PC-3 (cell line): Measurements from ENCODE around the gene MMP12. TPM values are rescaled to one million over a fixed set of nuclear protein-coding genes. Genes with fewer than 3 reads are reported as not detected.
A peak's percentile ranks its signal among the peaks of the same experiment; 100 is the strongest.

Source experiments
- ATAC-seq: fragments of 200-7000 bp; cut with Tn5 transposase; 2 replicates; pipeline ENCODE4 v1.9.1; 2020; ENCODE audit warnings: mild to moderate bottlenecking, moderate library complexity
- BruUV-seq: library from RNA; stranded (reverse); fragments of 400-500 nt; replicated peaks from 2 replicates; lab custom pipeline; 2021; lab: Mats Ljungman, UMichigan
- CTCF ChIA-PET: fragments of 300-600 bp; sonication (Branson Sonifier 250); formaldehyde crosslinking; loops from one replicate; lab custom pipeline; 2022; ENCODE audit warnings: antibody characterized with exemption; lab: Charles Lee
- POLR2A ChIA-PET: fragments of 300-600 bp; sonication (Branson Sonifier 250); formaldehyde crosslinking; loops from one replicate; lab custom pipeline; 2022; ENCODE audit warnings: antibody characterized with exemption; ENCODE audit not compliant: unreplicated experiment; lab: Charles Lee
- DNase-seq: peaks from one replicate; pipeline ENCODE4 v3.0.0-alpha.2; 2015
- H2AFZ ChIP-seq: fragments of 300-600 bp; sonication (generic); 2 replicates; pipeline ENCODE4 v1.6.0; 2016; ENCODE audit warnings: antibody characterized with exemption, low read length
- H3F3A ChIP-seq: fragments of 300-600 bp; sonication (generic); one replicate; pipeline ENCODE4 v1.6.0; 2017; ENCODE audit warnings: antibody characterized with exemption, low read length, control low read depth, mild to moderate bottlenecking; ENCODE audit not compliant: unreplicated experiment
- H3K27ac ChIP-seq: fragments of 300-600 bp; sonication (generic); 2 replicates; pipeline ENCODE4 v1.5.1; 2016; ENCODE audit warnings: mild to moderate bottlenecking, low read length
- H3K27me3 ChIP-seq: fragments of 300-600 bp; sonication (generic); 2 replicates; pipeline ENCODE4 v1.6.1; 2016; ENCODE audit warnings: low read length, mixed read lengths
- H3K36me3 ChIP-seq: fragments of 300-600 bp; sonication (generic); 2 replicates; pipeline ENCODE4 v1.6.1; 2016; ENCODE audit warnings: low read depth, mixed run types, low read length, mixed read lengths
- H3K4me1 ChIP-seq: fragments of 300-600 bp; sonication (generic); 2 replicates; pipeline ENCODE4 v1.5.1; 2016; ENCODE audit warnings: low read length; ENCODE audit not compliant: insufficient read depth
- H3K4me2 ChIP-seq: fragments of 300-600 bp; sonication (generic); 2 replicates; pipeline ENCODE4 v1.6.0; 2016; ENCODE audit warnings: low read length
- H3K4me3 ChIP-seq: fragments of 300-600 bp; sonication (generic); 2 replicates; pipeline ENCODE4 v1.5.1; 2016; ENCODE audit warnings: mild to moderate bottlenecking, low read length, mixed read lengths
- H3K79me2 ChIP-seq: fragments of 300-600 bp; sonication (generic); 2 replicates; pipeline ENCODE4 v1.6.1; 2017; ENCODE audit warnings: low read length, mixed read lengths
- H3K9ac ChIP-seq: fragments of 300-600 bp; sonication (generic); 2 replicates; pipeline ENCODE4 v1.6.0; 2016; ENCODE audit warnings: mild to moderate bottlenecking, low read length
- H3K9me2 ChIP-seq: fragments of 300-600 bp; sonication (generic); replicated peaks from 2 replicates; pipeline ENCODE4 v1.6.1; 2016; ENCODE audit warnings: mixed run types, low read length, mixed read lengths
- H3K9me3 ChIP-seq: fragments of 300-600 bp; sonication (generic); 2 replicates; pipeline ENCODE4 v1.6.1; 2016; ENCODE audit warnings: low read length, mixed read lengths
- H4K20me1 ChIP-seq: fragments of 300-600 bp; sonication (generic); 2 replicates; pipeline ENCODE4 v1.6.1; 2016; ENCODE audit warnings: low read length, mixed read lengths
- CTCF ChIP-seq: fragments of 300-600 bp; sonication (generic); conservative IDR thresholded peaks from 2 replicates; pipeline ENCODE4 v1.5.1; 2017; ENCODE audit warnings: antibody characterized with exemption, low read depth, mild to moderate bottlenecking, low read length
- EZH2 ChIP-seq: fragments of 300-600 bp; sonication (generic); IDR thresholded peaks from one replicate; pipeline ENCODE4 v1.6.1; 2017; ENCODE audit warnings: antibody characterized with exemption, mild to moderate bottlenecking, low read length; ENCODE audit not compliant: unreplicated experiment
- EZH2phosphoT487 ChIP-seq: fragments of 300-600 bp; sonication (generic); IDR thresholded peaks from 2 replicates; pipeline ENCODE4 v1.6.1; 2018; ENCODE audit warnings: mild to moderate bottlenecking, antibody characterized with exemption, low read length, borderline replicate concordance
- intact Hi-C: fragments of 100-400 bp; cut with micrococcal nuclease; formaldehyde crosslinking; loops from 2 replicates; pipeline ENCODE4 v1.9.0; 2023
- total RNA-seq: library from RNA; depleted of rRNA; stranded (reverse); fragments of >200 nt; gene quantifications from 2 replicates; pipeline ENCODE4 v1.2.3, GENCODE V29; 2014

The MMP12 gene
- total RNA-seq, 1 experiment from 2014 or later: not detected

- no peaks in the 10 kb centered on the region for H4K20me1 ChIP-seq
- H3K27ac ChIP-seq: no peak overlapping the region
- no peak for DNase-seq
- BruUV-seq: no TSS peak
- H3F3A ChIP-seq: no peaks in the 10 kb centered on the region
- no peaks in the 10 kb centered on the region for H3K79me2 ChIP-seq
- no peaks in the 10 kb centered on the region for H3K9me3 ChIP-seq
- H3K4me1 ChIP-seq: peaks cover 21% of the 10 kb centered on the region
- TF ChIP-seq EZH2phosphoT487: no peak
- TF ChIP-seq EZH2: no peak
- no peak for TF ChIP-seq CTCF
- no peaks in the 10 kb centered on the region for H3K9me2 ChIP-seq
- no peak for ATAC-seq
- intact Hi-C loops: no loop called here
- H3K27me3 ChIP-seq: no peaks in the 10 kb centered on the region
- H2AFZ ChIP-seq: no peak overlapping the region
- no peak overlapping the region for H3K9ac ChIP-seq
- CTCF ChIA-PET: no interaction called here
- H3K4me3 ChIP-seq: no peak overlapping the region
- no peak overlapping the region for H3K4me2 ChIP-seq
- POLR2A ChIA-PET: no interaction called here
- H3K36me3 ChIP-seq: no peaks in the 10 kb centered on the region
Measured at GRCh38 chr11:102837646-102838045, 37.1 kb downstream of the MMP12 start.

GRCh38 chr11:102837156-102837555, 37.6 kb downstream of the MMP12 start:
- Histone ChIP-seq H4K20me1 (no peaks in the 10 kb centered on the region), H3K4me3 (no peak overlapping the region), H3K4me2 (no peak overlapping the region), H3K79me2 (no peaks in the 10 kb centered on the region), H3K9me3 (no peaks in the 10 kb centered on the region), H3K9ac (no peak overlapping the region), H3K36me3 (no peaks in the 10 kb centered on the region), H3K9me2 (no peaks in the 10 kb centered on the region), H3K27me3 (no peaks in the 10 kb centered on the region), H3K4me1 (peaks cover 21% of the 10 kb centered on the region), H3K27ac (no peak overlapping the region), H3F3A (no peaks in the 10 kb centered on the region), H2AFZ (no peak overlapping the region)
- ChIA-PET CTCF (no interaction called here), POLR2A (no interaction called here)
- DNase-seq: no peak
- ATAC-seq: no peak
- no TSS peak for BruUV-seq
- TF ChIP-seq EZH2 (no peak), EZH2phosphoT487 (no peak), CTCF (no peak)
- intact Hi-C loops: no loop called here

GRCh38 chr11:102836290-102836875, 38.4 kb downstream of the MMP12 start:
- intact Hi-C loops: no loop called here
- ATAC-seq (no peak; the same call in 1 of the 2 replicates), DNase-seq (peak; percentile 53)
- TF ChIP-seq EZH2phosphoT487: no peak
- TF ChIP-seq EZH2: no peak
- no peak for TF ChIP-seq CTCF
- no peak overlapping the region for H3K4me3 ChIP-seq
- H3K79me2 ChIP-seq: no peaks in the 10 kb centered on the region
- no peaks in the 10 kb centered on the region for H4K20me1 ChIP-seq
- no TSS peak for BruUV-seq
- 0 out of 2 replicates have a peak overlapping the region, but pooled peaks have one; percentile 13 for H3K4me2 ChIP-seq
- ChIA-PET POLR2A (no interaction called here), CTCF (no interaction called here)
- H3K27me3 ChIP-seq: no peaks in the 10 kb centered on the region
- H3F3A ChIP-seq: no peaks in the 10 kb centered on the region
- peaks cover 21% of the 10 kb centered on the region for H3K4me1 ChIP-seq
- no peak overlapping the region for H3K27ac ChIP-seq
- no peaks in the 10 kb centered on the region for H3K9me3 ChIP-seq
- H3K9ac ChIP-seq: no peak overlapping the region
- H2AFZ ChIP-seq: no peak overlapping the region
- H3K36me3 ChIP-seq: no peaks in the 10 kb centered on the region
- no peaks in the 10 kb centered on the region for H3K9me2 ChIP-seq
